ENCODE results near the gene CSTF3. TPM values are rescaled to one million over a fixed set of nuclear protein-coding genes. Genes with fewer than 3 reads are reported as not detected.
"Not testable (repeated sequence)": the region's sequence is repeated elsewhere in the genome, so short reads cannot be mapped to it uniquely, and the experiment has no call there.

The CSTF3 gene
- total RNA-seq, result 10 to 100 TPM; 14.0 to 15.8 TPM
- long read RNA-seq, transcript CSTF3-201 (21 exons, 2,797 nt), result major isoform, 5 of 6 reads
- long read RNA-seq, partial matches to known transcripts, result 0 of 6 reads
- long read RNA-seq, other reads (novel, unspliced or antisense), result 0 of 6 reads

- ATAC-seq, result peak; percentile 99 to 100
- intact Hi-C loops (cut with DNase I), result loop anchor here in 1 of 2 donors (10.0 kb wide), 2 partner anchors 93 to 533 kb away; partner anchors contain the start of gene HIPK3
- peak; percentile 100 for DNase-seq
Observed at GRCh38 chr11:33161120-33162005, at the start of gene CSTF3. TSS of gene CSTF3 (minus strand) at chr11:33161480. CDS start at chr11:33161325, 155 bp downstream.

- DNase-seq, result no peak
- no peak for ATAC-seq
- intact Hi-C loops (cut with DNase I), result no loop called here
Observed at GRCh38 chr11:33208150-33208549, 46.9 kb upstream of the CSTF3 start.

- intact Hi-C loops (cut with DNase I), result no loop called here
- peak; percentile 63 for ATAC-seq
- DNase-seq, result peak; percentile 42
Observed at GRCh38 chr11:33207408-33207985, 46.2 kb upstream of the CSTF3 start.

GRCh38 chr11:33197915-33198727 is 36.8 kb upstream of the CSTF3 start:
- intact Hi-C loops (cut with DNase I), result no loop called here
- no peak for ATAC-seq

GRCh38 chr11:33195462-33196173 is 34.3 kb upstream of the CSTF3 start:
- intact Hi-C loops (cut with DNase I), result no loop called here
- ATAC-seq, result no peak
- DNase-seq, result no peak

More at GRCh38 chr11:33197915-33198727, 36.8 kb upstream of the CSTF3 start:
- DNase-seq, result no peak

- no peak for ATAC-seq
- DNase-seq, result no peak
- intact Hi-C loops (cut with DNase I), result no loop called here
Observed at GRCh38 chr11:33194455-33194854, 33.2 kb upstream of the CSTF3 start.

- ATAC-seq, result no peak
- intact Hi-C loops (cut with DNase I), result no loop called here
- DNase-seq, result no peak
Observed at GRCh38 chr11:33191467-33191866, 30.2 kb upstream of the CSTF3 start.

- ATAC-seq (no peak), DNase-seq (no peak)
- intact Hi-C loops (cut with DNase I), result no loop called here
Observed at GRCh38 chr11:33187998-33188722, 26.9 kb upstream of the CSTF3 start.

- ATAC-seq, result no peak
- intact Hi-C loops (cut with DNase I), result no loop called here
- no peak for DNase-seq
Observed at GRCh38 chr11:33185756-33186155, 24.5 kb upstream of the CSTF3 start.

- DNase-seq (no peak), ATAC-seq (no peak)
- intact Hi-C loops (cut with DNase I), result no loop called here
Observed at GRCh38 chr11:33182246-33182878, 21.1 kb upstream of the CSTF3 start.

- intact Hi-C loops (cut with DNase I), result no loop called here
Observed at GRCh38 chr11:33179348-33179803, 18.1 kb upstream of the CSTF3 start.

GRCh38 chr11:33178443-33179180 is 17.3 kb upstream of the CSTF3 start:
- intact Hi-C loops (cut with DNase I), result no loop called here
- DNase-seq (no peak), ATAC-seq (no peak)

More at GRCh38 chr11:33179348-33179803, 18.1 kb upstream of the CSTF3 start:
- no peak for ATAC-seq
- DNase-seq, result no peak

GRCh38 chr11:33177676-33178336 is 16.5 kb upstream of the CSTF3 start:
- ATAC-seq (no peak), DNase-seq (no peak)
- intact Hi-C loops (cut with DNase I), result no loop called here

- ATAC-seq; intact Hi-C loops (cut with DNase I): not testable (repeated sequence)
Observed at GRCh38 chr11:33176760-33177159, 15.5 kb upstream of the CSTF3 start.

GRCh38 chr11:33172996-33173395 is 11.7 kb upstream of the CSTF3 start:
- intact Hi-C loops (cut with DNase I), result no loop called here
- peak; percentile 45 to 80 for ATAC-seq
- DNase-seq, result no peak

More at GRCh38 chr11:33176760-33177159, 15.5 kb upstream of the CSTF3 start:
- DNase-seq, result not testable (repeated sequence)

- no peak for DNase-seq
- intact Hi-C loops (cut with DNase I), result no loop called here
- ATAC-seq, result no peak
Observed at GRCh38 chr11:33172345-33172744, 11.1 kb upstream of the CSTF3 start.
